ENCODE data around the gene SMPD3. TPM values are rescaled to one million over a fixed set of nuclear protein-coding genes. Genes with fewer than 3 reads are reported as not detected.

The SMPD3 gene
- total RNA-seq, 2 experiments from 2014 or later, result 0.89 to 1.1 TPM

- ChIA-PET POLR2A (interaction anchor here (1.1 to 1.3 kb wide), 2 partner anchors 15 to 18 kb away, joined by 3 to 5 read pairs; no protein-coding TSS in a partner anchor), CTCF (interaction anchor here (1.4 kb wide), 1 partner anchor 109 kb away, joined by 3 read pairs; no protein-coding TSS in a partner anchor)
- no peaks in the 10 kb centered on the region for H3K36me3 Mint-ChIP-seq (ENCODE audit: low read depth)
- H3K4me3 Mint-ChIP-seq, result no peak overlapping the region
- no peak overlapping the region for H3K27ac ChIP-seq (ENCODE audit: low read depth in 1 of 2, low read length in 2 of 2)
- no peak overlapping the region for H3K27ac Mint-ChIP-seq
- H3K9me3 Mint-ChIP-seq, result no peaks in the 10 kb centered on the region
- no peak overlapping the region for H3K4me3 ChIP-seq (ENCODE audit: low read length)
- peaks cover 41% of the 10 kb centered on the region for H3K4me1 Mint-ChIP-seq (ENCODE audit: low read depth)
- no peaks in the 10 kb centered on the region for H3K36me3 ChIP-seq (ENCODE audit: insufficient read depth, low read length)
- H3K4me1 ChIP-seq (ENCODE audit: insufficient read depth, low read length), result peaks cover 51% of the 10 kb centered on the region
- no peaks in the 10 kb centered on the region for H3K9me3 ChIP-seq (ENCODE audit: control insufficient read depth in 1 of 2, insufficient read depth in 1 of 2, low read length in 2 of 2)
- DNase-seq (no peak), ATAC-seq (ENCODE audit: poor library complexity) (no peak)
- intact Hi-C loops (cut with DNase I, micrococcal nuclease), result no loop called here
- TF ChIP-seq, protein P1, sequence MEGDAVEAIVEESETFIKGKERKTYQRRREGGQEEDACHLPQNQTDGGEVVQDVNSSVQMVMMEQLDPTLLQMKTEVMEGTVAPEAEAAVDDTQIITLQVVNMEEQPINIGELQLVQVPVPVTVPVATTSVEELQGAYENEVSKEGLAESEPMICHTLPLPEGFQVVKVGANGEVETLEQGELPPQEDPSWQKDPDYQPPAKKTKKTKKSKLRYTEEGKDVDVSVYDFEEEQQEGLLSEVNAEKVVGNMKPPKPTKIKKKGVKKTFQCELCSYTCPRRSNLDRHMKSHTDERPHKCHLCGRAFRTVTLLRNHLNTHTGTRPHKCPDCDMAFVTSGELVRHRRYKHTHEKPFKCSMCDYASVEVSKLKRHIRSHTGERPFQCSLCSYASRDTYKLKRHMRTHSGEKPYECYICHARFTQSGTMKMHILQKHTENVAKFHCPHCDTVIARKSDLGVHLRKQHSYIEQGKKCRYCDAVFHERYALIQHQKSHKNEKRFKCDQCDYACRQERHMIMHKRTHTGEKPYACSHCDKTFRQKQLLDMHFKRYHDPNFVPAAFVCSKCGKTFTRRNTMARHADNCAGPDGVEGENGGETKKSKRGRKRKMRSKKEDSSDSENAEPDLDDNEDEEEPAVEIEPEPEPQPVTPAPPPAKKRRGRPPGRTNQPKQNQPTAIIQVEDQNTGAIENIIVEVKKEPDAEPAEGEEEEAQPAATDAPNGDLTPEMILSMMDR (IDR thresholded peaks at IDR 0.05), result no peak
- no peaks in the 10 kb centered on the region for H3K27me3 Mint-ChIP-seq
- no peaks in the 10 kb centered on the region for H3K27me3 ChIP-seq (ENCODE audit: control insufficient read depth in 1 of 2, insufficient read depth in 2 of 2, low read length in 2 of 2)
Observed at GRCh38 chr16:68371276-68371651, 77.0 kb downstream of the SMPD3 start.

DNA sequence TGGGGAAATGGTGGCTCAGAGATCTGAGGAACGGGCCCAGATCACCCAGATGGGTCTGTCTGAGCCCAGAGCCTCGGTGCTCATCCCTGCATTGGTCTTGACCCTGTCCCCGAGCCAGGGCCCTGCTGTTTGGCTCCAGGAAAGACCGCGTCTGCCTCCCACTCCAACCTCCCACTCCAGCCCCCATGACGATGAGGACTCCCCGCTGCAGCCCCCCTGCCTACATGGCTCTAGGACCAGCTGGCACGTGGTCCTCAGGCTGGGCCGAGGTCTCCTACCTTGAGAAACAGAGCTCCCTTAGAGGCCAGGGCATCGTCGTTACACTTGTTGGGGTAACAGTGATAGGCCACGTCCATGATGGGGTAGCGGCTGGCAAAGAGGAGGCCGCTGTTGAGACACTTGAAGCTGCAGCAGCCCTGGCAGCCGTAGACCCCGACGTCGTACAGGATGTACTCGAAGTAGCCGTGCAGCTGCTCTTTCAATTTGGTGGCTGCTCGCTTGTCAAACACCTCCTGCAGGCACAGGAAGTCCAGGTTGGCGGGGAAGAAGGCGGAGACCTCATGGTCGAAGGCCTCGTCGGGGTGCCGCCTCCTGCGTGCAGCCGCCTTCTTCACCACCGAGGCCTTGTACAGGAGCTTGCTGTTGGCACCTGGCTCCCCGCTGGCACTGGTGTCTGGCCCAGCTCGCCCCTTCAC, 77.6 kb downstream of the SMPD3 start:
- no peak overlapping the region for H3K27ac Mint-ChIP-seq
- Histone ChIP-seq H3K27ac (ENCODE audit: low read depth in 1 of 2, low read length in 2 of 2) (no peak overlapping the region), H3K9me3 (ENCODE audit: control insufficient read depth in 1 of 2, insufficient read depth in 1 of 2, low read length in 2 of 2) (no peaks in the 10 kb centered on the region), H3K36me3 (ENCODE audit: insufficient read depth, low read length) (no peaks in the 10 kb centered on the region), H3K4me1 (ENCODE audit: insufficient read depth, low read length) (peaks cover 51% of the 10 kb centered on the region), H3K4me3 (ENCODE audit: low read length) (peak overlapping the region; percentile 12), H3K27me3 (ENCODE audit: control insufficient read depth in 1 of 2, insufficient read depth in 2 of 2, low read length in 2 of 2) (peaks cover 0 to 4% of the 10 kb centered on the region in 2 experiments)
- intact Hi-C loops (cut with DNase I, micrococcal nuclease), result no loop called here
- H3K4me1 Mint-ChIP-seq (ENCODE audit: low read depth), result peaks cover 44% of the 10 kb centered on the region
- ChIA-PET POLR2A (interaction anchor here (0.9 to 1.3 kb wide), 3 partner anchors 14 to 46 kb away, joined by 3 to 5 read pairs (median 5); no protein-coding TSS in a partner anchor), CTCF (interaction anchor here (1.4 kb wide), 1 partner anchor 109 kb away, joined by 3 read pairs; no protein-coding TSS in a partner anchor)
- TF ChIP-seq, protein P1 (IDR thresholded peaks at IDR 0.05), result no peak
- ATAC-seq (ENCODE audit: poor library complexity) (peak; percentile 50), DNase-seq (peak in 12 of 14 experiments; percentile 22 to 61 (median 48))
- no peaks in the 10 kb centered on the region for H3K9me3 Mint-ChIP-seq
- no peaks in the 10 kb centered on the region for H3K27me3 Mint-ChIP-seq
- H3K4me3 Mint-ChIP-seq, result peak overlapping the region; percentile 53
- no peaks in the 10 kb centered on the region for H3K36me3 Mint-ChIP-seq (ENCODE audit: low read depth)

DNA sequence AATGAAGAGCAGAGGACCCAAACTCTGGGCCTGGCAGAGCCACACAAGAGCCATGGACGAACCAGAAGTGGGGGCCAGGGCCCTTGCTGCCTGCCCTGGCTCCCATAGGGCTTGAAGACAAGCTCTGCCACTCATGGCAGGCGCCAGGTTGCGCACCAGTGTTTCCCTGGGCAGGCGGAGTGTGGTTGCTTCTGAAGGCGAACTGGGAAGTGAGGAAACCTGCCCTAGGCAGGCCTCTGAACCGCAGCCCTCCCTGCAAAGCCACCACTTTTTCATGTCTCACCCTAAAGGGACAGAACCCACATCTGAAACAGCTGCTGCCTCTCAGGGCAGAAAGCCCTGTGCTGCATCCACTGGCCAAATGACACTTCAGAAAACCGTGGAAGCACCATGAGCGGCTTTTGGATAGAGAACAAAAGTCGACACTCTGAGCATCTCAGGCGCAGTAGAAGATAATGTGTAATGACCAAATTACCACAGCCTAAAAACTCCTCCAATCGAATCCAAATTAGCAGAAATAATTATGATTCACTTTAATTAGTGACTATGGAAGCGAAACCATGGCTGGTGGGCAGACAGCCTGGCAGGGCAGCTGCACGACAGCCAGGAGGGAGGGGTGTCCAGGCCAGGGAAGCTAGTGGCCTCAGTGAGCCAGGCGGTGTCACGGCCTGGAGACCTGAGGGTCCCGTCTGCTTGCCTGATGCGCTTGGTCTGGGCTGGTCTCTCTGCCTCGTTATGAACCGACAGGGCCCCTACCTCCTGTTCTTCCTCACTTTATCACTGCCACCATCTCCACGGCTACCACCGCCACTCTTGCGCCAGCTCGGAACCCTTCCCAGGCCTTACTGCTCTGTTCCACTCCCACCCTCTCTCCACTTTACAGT, 78.4 kb downstream of the SMPD3 start:
- peak overlapping the region; percentile 69 for H3K4me3 Mint-ChIP-seq
- Histone ChIP-seq H3K36me3 (ENCODE audit: insufficient read depth, low read length) (no peaks in the 10 kb centered on the region), H3K4me1 (ENCODE audit: insufficient read depth, low read length) (peaks cover 53% of the 10 kb centered on the region), H3K27me3 (ENCODE audit: control insufficient read depth in 1 of 2, insufficient read depth in 2 of 2, low read length in 2 of 2) (peaks cover 0 to 4% of the 10 kb centered on the region in 2 experiments), H3K27ac (ENCODE audit: low read depth in 1 of 2, low read length in 2 of 2) (no peak overlapping the region), H3K4me3 (ENCODE audit: low read length) (peak overlapping the region; percentile 12), H3K9me3 (ENCODE audit: control insufficient read depth in 1 of 2, insufficient read depth in 1 of 2, low read length in 2 of 2) (no peaks in the 10 kb centered on the region)
- peaks cover 50% of the 10 kb centered on the region for H3K4me1 Mint-ChIP-seq (ENCODE audit: low read depth)
- H3K27ac Mint-ChIP-seq, result no peak overlapping the region
- CTCF ChIA-PET, result interaction anchor here (0.9 to 1.4 kb wide), 2 partner anchors 108 to 141 kb away, joined by 3 read pairs; no protein-coding TSS in a partner anchor
- no peaks in the 10 kb centered on the region for H3K27me3 Mint-ChIP-seq
- DNase-seq (peak in 4 of 14 experiments; percentile 35 to 59 (median 43)), ATAC-seq (ENCODE audit: poor library complexity) (peak; percentile 32)
- TF ChIP-seq, protein P1 (IDR thresholded peaks at IDR 0.05), result no peak
- intact Hi-C loops (cut with DNase I, micrococcal nuclease), result loop anchor here in 1 of 2 experiments (5.0 kb wide), 1 partner anchor 42 kb away; no protein-coding TSS in a partner anchor
- no peaks in the 10 kb centered on the region for H3K9me3 Mint-ChIP-seq
- POLR2A ChIA-PET, result interaction anchor here (0.9 to 1.3 kb wide), 3 partner anchors 13 to 47 kb away, joined by 3 to 5 read pairs (median 5); no protein-coding TSS in a partner anchor
- H3K36me3 Mint-ChIP-seq (ENCODE audit: low read depth), result no peaks in the 10 kb centered on the region
